ENCODE results near the gene DCX.

GRCh38 chrX:111409326-111409725 lies 2.7 kb downstream of the DCX start:
- no peak for TF ChIP-seq CTCF (IDR thresholded peaks at IDR 0.05; ENCODE audit: poor library complexity)
- no peak for TF ChIP-seq EZH2 (IDR thresholded peaks at IDR 0.05; ENCODE audit: borderline replicate concordance)
- no peak for TF ChIP-seq EZH2phosphoT487 (IDR thresholded peaks at IDR 0.05; ENCODE audit: low read depth, severe bottlenecking, unreplicated experiment)

Measured in hepatocyte (in vitro differentiated cells).